SU-DHL-6 (cell line): Measurements from ENCODE around the gene MYOCD.

Experiments
- CTCF ChIP-seq: fragments of 200-600 bp; sonication (generic); IDR thresholded peaks from one replicate; pipeline ENCODE4 v1.5.1; 2017; ENCODE audit warnings: antibody characterized with exemption, mild to moderate bottlenecking, low read length, moderate library complexity; ENCODE audit not compliant: insufficient read depth, poor library complexity, severe bottlenecking
- EZH2phosphoT487 ChIP-seq: fragments of 200-600 bp; sonication (generic), shearing (Covaris generic); conservative IDR thresholded peaks from 2 replicates; pipeline ENCODE4 v1.6.1; 2018; ENCODE audit warnings: mild to moderate bottlenecking, antibody characterized with exemption, low read length, moderate library complexity, mixed read lengths

- TF ChIP-seq CTCF (no peak), EZH2phosphoT487 (no peak)
Observed at GRCh38 chr17:12722282-12722681, 56.6 kb downstream of the MYOCD start.
